Keratinocyte (primary cell): ENCODE data around the gene HOXD13. TPM values are rescaled to one million over a fixed set of nuclear protein-coding genes. Genes with fewer than 3 reads are reported as not detected.

ENCODE experiments used
- DNase-seq: peaks from one replicate; pipeline ENCODE4 v3.0.0-alpha.2; 2011; ENCODE audit warnings: low read depth, missing footprints, low spot score
- FAIRE-seq: peaks from 2 replicates; lab custom pipeline; 2011; peaks lifted over from hg19 to GRCh38; lab: Jason Lieb, UNC
- H2AFZ ChIP-seq: 2 replicates; pipeline ENCODE4 v1.6.0; 2012; ENCODE audit warnings: low read length, control low read depth, inconsistent platforms; ENCODE audit not compliant: control insufficient read depth
- H3K27ac ChIP-seq: 2 replicates; pipeline ENCODE4 v1.5.1; 2011; ENCODE audit warnings: low read length; ENCODE audit not compliant: control insufficient read depth, insufficient read depth
- H3K27me3 ChIP-seq: 3 replicates; pipeline ENCODE4 v1.6.0; 2011; ENCODE audit warnings: low read length; ENCODE audit not compliant: control insufficient read depth, insufficient read depth; ENCODE audit errors: extremely low read depth
- H3K36me3 ChIP-seq, 2 experiments: 2 replicates in 1 of 2; 3 replicates in 1 of 2; pipeline ENCODE4 v1.5.1; 2011; ENCODE audit warnings: low read length in 2 of 2, mild to moderate bottlenecking in 1 of 2; ENCODE audit not compliant: control insufficient read depth in 2 of 2, insufficient read depth in 2 of 2; ENCODE audit errors: extremely low read depth in 1 of 2
- H3K4me1 ChIP-seq: 3 replicates; pipeline ENCODE4 v1.5.1; 2011; ENCODE audit warnings: low read length; ENCODE audit not compliant: control insufficient read depth, insufficient read depth; ENCODE audit errors: extremely low read depth
- H3K4me2 ChIP-seq: 3 replicates; pipeline ENCODE4 v1.6.0; 2011; ENCODE audit warnings: low read depth, low read length; ENCODE audit not compliant: control insufficient read depth, insufficient read depth; ENCODE audit errors: extremely low read depth
- H3K4me3 ChIP-seq, 3 experiments: fragments of 200-600 bp in 1 of 3; sonication (generic) in 1 of 3; 2 replicates in 2 of 3; 3 replicates in 1 of 3; pipeline ENCODE4 v1.5.1; 2011 to 2016; ENCODE audit warnings: low read length in 3 of 3, mild to moderate bottlenecking in 3 of 3, control low read depth in 2 of 3, inconsistent platforms in 1 of 3, low read depth in 1 of 3, mixed read lengths in 1 of 3, mixed run types in 1 of 3, moderate library complexity in 1 of 3; ENCODE audit not compliant: control insufficient read depth in 2 of 3, insufficient read depth in 2 of 3; ENCODE audit errors: extremely low read depth in 1 of 3
- H3K79me2 ChIP-seq: 2 replicates; pipeline ENCODE4 v1.6.0; 2012; ENCODE audit warnings: low read length; ENCODE audit not compliant: control insufficient read depth, insufficient read depth
- H3K9ac ChIP-seq: 3 replicates; pipeline ENCODE4 v1.6.0; 2011; ENCODE audit warnings: low read length; ENCODE audit not compliant: control insufficient read depth, insufficient read depth; ENCODE audit errors: extremely low read depth
- H3K9me1 ChIP-seq: 3 replicates; pipeline ENCODE4 v1.6.0; 2011; ENCODE audit warnings: low read length; ENCODE audit not compliant: control insufficient read depth, insufficient read depth; ENCODE audit errors: extremely low read depth
- H3K9me3 ChIP-seq: 2 replicates; pipeline ENCODE4 v1.5.1; 2012; ENCODE audit warnings: low read depth, low read length; ENCODE audit not compliant: control insufficient read depth
- H4K20me1 ChIP-seq: 3 replicates; pipeline ENCODE4 v1.6.0; 2011; ENCODE audit warnings: low read length; ENCODE audit not compliant: control insufficient read depth, insufficient read depth; ENCODE audit errors: extremely low read depth
- EZH2 ChIP-seq: IDR thresholded peaks from one replicate; pipeline ENCODE4 v1.6.1; 2012; ENCODE audit warnings: inconsistent platforms, mild to moderate bottlenecking, low read length, moderate library complexity
- dilution Hi-C: fragments of 300-500 bp; cut with MboI; formaldehyde crosslinking; loops from one replicate; pipeline ENCODE4 v1.7.0; 2020; ENCODE audit warnings: low sequenced_read_pairs; ENCODE audit not compliant: extremely low pct_ligation_motif_present
- polyA plus RNA-seq, 5 experiments: library from polyadenylated mRNA; depleted of rRNA in 3 of 5; stranded (reverse) in 3 of 5; stranded (forward) in 1 of 5; unstranded in 1 of 5; fragments of >200 nt; gene quantifications; 1 replicate in 1 of 5; 2 replicates in 3 of 5; 3 replicates in 1 of 5; pipeline versions ENCODE4 v1.2.1 to v1.2.3, GENCODE V29; 2011 to 2012; ENCODE audit warnings: missing spikeins in 2 of 5, low read depth in 1 of 5, low replicate concordance in 1 of 5
- TF ChIP-seq, protein P1 (sequence below), 3 experiments: IDR thresholded peaks in 1 of 3; conservative IDR thresholded peaks in 1 of 3; optimal IDR thresholded peaks in 1 of 3; 2 replicates in 2 of 3; 3 replicates in 1 of 3; pipeline versions ENCODE3 to v1.5.1; 2011; ENCODE audit warnings: low read length in 3 of 3, mild to moderate bottlenecking in 3 of 3, moderate library complexity in 2 of 3, control low read depth in 1 of 3, inconsistent platforms in 1 of 3; ENCODE audit not compliant: insufficient read depth in 2 of 3; ENCODE audit errors: extremely low read depth in 1 of 3

The HOXD13 gene
- polyA plus RNA-seq, 1 donor (not counting 4 experiments of a cell fraction or from before 2014, with no cell fraction given) = not detected

DNA sequence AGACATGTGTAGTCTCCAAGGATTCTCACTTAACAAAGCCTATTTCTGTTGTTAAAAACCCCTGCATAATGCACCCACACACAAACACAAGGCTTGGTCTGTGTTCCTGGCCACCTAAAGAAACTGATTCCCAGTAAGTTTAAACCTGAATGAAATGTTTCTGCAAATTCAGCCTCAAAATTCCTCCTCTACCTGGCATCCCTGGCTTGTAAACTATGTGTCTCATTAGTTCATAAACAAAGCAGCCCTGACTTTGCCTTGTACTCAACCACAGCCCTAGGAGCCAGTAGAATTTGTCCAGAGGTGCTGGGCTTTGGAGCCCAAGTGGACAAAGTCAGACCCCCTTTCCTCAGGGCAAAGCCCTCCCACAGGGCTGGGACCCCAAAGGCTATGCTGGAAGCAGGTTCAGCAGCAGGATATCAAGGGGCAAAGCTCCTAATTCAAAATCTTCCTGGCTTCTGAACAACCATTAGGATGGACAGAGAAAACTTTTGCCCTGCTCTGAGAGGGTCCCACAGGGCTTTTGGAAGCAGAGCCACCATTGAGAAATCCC is 2.6 kb upstream of the HOXD13 start:
- Histone ChIP-seq H3K9me1 (no peaks in the 10 kb centered on the region), H3K4me3 (no peak overlapping the region), H3K4me1 (no peaks in the 10 kb centered on the region), H2AFZ (no peak overlapping the region), H3K79me2 (no peaks in the 10 kb centered on the region), H3K9me3 (peaks cover 2% of the 10 kb centered on the region), H3K9ac (no peak overlapping the region), H3K4me2 (no peak overlapping the region), H3K36me3 (no peaks in the 10 kb centered on the region), H4K20me1 (peaks cover 3% of the 10 kb centered on the region), H3K27ac (no peak overlapping the region), H3K27me3 (peaks cover 100% of the 10 kb centered on the region)
- dilution Hi-C loops = no loop called here
- peak; percentile 68 for TF ChIP-seq EZH2
- TF ChIP-seq, protein P1, sequence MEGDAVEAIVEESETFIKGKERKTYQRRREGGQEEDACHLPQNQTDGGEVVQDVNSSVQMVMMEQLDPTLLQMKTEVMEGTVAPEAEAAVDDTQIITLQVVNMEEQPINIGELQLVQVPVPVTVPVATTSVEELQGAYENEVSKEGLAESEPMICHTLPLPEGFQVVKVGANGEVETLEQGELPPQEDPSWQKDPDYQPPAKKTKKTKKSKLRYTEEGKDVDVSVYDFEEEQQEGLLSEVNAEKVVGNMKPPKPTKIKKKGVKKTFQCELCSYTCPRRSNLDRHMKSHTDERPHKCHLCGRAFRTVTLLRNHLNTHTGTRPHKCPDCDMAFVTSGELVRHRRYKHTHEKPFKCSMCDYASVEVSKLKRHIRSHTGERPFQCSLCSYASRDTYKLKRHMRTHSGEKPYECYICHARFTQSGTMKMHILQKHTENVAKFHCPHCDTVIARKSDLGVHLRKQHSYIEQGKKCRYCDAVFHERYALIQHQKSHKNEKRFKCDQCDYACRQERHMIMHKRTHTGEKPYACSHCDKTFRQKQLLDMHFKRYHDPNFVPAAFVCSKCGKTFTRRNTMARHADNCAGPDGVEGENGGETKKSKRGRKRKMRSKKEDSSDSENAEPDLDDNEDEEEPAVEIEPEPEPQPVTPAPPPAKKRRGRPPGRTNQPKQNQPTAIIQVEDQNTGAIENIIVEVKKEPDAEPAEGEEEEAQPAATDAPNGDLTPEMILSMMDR (optimal IDR thresholded peaks at IDR 0.05 in 1 of 3, IDR thresholded peaks at IDR 0.05 in 1 of 3, conservative IDR thresholded peaks at IDR 0.05 in 1 of 3; ENCODE audit: extremely low read depth in 1 of 3, insufficient read depth in 2 of 3, low read length in 3 of 3) = no peak
- DNase-seq (no peak), FAIRE-seq (no peak)

- Histone ChIP-seq H3K9me1 (no peaks in the 10 kb centered on the region), H2AFZ (no peak overlapping the region), H3K4me3 (no peak overlapping the region), H4K20me1 (peaks cover 3% of the 10 kb centered on the region), H3K9me3 (peaks cover 2% of the 10 kb centered on the region), H3K27me3 (peaks cover 100% of the 10 kb centered on the region), H3K4me1 (no peaks in the 10 kb centered on the region), H3K36me3 (no peaks in the 10 kb centered on the region), H3K79me2 (no peaks in the 10 kb centered on the region), H3K27ac (no peak overlapping the region), H3K4me2 (no peak overlapping the region), H3K9ac (no peak overlapping the region)
- dilution Hi-C loops = no loop called here
- no peak for FAIRE-seq
- no peak for DNase-seq
- no peak for TF ChIP-seq EZH2
- TF ChIP-seq, protein P1 (optimal IDR thresholded peaks at IDR 0.05 in 1 of 3, IDR thresholded peaks at IDR 0.05 in 1 of 3, conservative IDR thresholded peaks at IDR 0.05 in 1 of 3; ENCODE audit: extremely low read depth in 1 of 3, insufficient read depth in 2 of 3, low read length in 3 of 3) = no peak
Observed at GRCh38 chr2:176090862-176091261, 1.7 kb upstream of the HOXD13 start.
